ENCODE results near the gene NR1D1. TPM values are rescaled to one million over a fixed set of nuclear protein-coding genes. Genes with fewer than 3 reads are reported as not detected.

The NR1D1 gene
- total RNA-seq, 1 experiment from 2014 or later, result 7.5 TPM

DNA sequence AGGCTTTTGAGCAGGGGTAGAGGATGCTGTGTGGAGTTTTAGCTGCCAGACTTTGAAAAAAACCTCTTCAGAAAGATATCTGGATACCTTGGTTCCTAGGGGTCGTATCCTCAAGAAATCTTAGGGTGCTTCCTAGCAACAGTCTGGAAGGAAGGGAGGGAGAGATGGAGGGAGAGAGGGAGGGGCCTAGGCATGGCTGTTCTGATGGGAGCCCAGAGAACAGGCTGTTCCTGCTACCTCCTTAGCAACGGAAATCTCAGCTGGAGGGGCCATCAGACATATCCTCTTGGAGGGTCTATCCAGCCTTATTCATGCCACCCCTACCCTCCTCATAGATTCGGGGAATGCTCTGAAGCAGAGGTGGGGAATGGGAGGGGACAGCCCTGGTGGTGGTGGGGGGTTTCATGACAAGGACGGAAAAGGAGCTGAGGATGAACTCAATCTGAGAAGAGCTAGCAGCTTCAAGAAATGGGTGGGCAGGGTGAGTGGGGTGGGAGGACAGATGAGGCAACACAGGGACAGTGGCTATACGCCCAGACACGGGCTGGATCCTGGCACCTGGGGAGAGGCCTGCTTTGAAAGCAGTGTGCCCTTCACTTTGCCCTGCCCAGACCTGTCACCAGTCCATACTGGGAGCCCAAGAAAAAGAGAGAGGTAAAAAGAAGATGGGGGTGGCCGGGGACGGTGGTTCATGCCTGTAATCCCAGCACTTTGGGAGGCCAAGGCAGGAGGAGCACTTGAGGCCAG is 40.5 kb downstream of the NR1D1 start:
- no peaks in the 10 kb centered on the region for H3K27me3 Mint-ChIP-seq (ENCODE audit: insufficient read depth, unreplicated experiment)
- no peak for DNase-seq (ENCODE audit: unreplicated experiment)
- POLR2A ChIA-PET, result interaction anchor here (0.6 to 2.8 kb wide), 6 partner anchors 12 to 83 kb away, joined by 3 to 7 read pairs (median 4); partner anchors contain the start of genes CASC3 and NR1D1

DNA sequence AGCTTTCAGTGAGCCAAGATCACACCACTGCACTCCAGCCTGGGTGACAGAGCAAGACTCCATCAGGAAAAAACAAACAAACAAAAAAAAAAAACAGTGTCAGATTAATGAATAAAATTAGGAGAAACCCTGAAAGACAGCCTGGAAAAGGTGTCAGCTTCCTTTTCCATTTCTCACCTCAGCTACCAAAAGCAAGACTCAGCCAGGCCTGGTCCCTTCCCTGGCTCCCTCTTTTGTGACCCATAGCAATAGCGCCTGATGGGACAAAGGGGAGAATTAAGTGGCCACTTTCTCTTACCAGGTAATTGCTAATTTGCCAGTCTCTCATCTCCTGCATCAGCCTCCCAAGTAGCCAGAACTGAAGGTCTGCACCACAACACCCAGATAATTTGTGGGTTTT is 41.5 kb downstream of the NR1D1 start:
- H3K27me3 Mint-ChIP-seq (ENCODE audit: insufficient read depth, unreplicated experiment), result no peaks in the 10 kb centered on the region
- CTCF ChIA-PET, result interaction anchor here (0.7 to 12.2 kb wide), 3 partner anchors 16 to 557 kb away, joined by 3 to 131 read pairs (median 75); no protein-coding TSS in a partner anchor
- H3K4me3 Mint-ChIP-seq (ENCODE audit: unreplicated experiment), result no peak overlapping the region
- no peaks in the 10 kb centered on the region for H3K36me3 Mint-ChIP-seq (ENCODE audit: insufficient read depth, unreplicated experiment)
- no peaks in the 10 kb centered on the region for H3K9me3 Mint-ChIP-seq (ENCODE audit: unreplicated experiment)
- H3K27ac Mint-ChIP-seq (ENCODE audit: low read depth, unreplicated experiment), result no peak overlapping the region
- no TSS peak for BruUV-seq (replicated peaks)
- POLR2A ChIA-PET, result interaction anchor here (0.6 to 2.2 kb wide), 5 partner anchors 10 to 232 kb away, joined by 3 to 6 read pairs (median 3); partner anchors contain the start of gene NR1D1
- TF ChIP-seq, protein P1, sequence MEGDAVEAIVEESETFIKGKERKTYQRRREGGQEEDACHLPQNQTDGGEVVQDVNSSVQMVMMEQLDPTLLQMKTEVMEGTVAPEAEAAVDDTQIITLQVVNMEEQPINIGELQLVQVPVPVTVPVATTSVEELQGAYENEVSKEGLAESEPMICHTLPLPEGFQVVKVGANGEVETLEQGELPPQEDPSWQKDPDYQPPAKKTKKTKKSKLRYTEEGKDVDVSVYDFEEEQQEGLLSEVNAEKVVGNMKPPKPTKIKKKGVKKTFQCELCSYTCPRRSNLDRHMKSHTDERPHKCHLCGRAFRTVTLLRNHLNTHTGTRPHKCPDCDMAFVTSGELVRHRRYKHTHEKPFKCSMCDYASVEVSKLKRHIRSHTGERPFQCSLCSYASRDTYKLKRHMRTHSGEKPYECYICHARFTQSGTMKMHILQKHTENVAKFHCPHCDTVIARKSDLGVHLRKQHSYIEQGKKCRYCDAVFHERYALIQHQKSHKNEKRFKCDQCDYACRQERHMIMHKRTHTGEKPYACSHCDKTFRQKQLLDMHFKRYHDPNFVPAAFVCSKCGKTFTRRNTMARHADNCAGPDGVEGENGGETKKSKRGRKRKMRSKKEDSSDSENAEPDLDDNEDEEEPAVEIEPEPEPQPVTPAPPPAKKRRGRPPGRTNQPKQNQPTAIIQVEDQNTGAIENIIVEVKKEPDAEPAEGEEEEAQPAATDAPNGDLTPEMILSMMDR (IDR thresholded peaks at IDR 0.05; ENCODE audit: unreplicated experiment), result no peak
- H3K4me1 Mint-ChIP-seq (ENCODE audit: insufficient read depth, unreplicated experiment), result peaks cover 17% of the 10 kb centered on the region
- DNase-seq (ENCODE audit: unreplicated experiment), result no peak
- intact Hi-C loops (cut with micrococcal nuclease), result no loop called here

More for the DNA sequence above, 40.5 kb downstream of the NR1D1 start:
- Mint-ChIP-seq H3K4me1 (ENCODE audit: insufficient read depth, unreplicated experiment) (peaks cover 25% of the 10 kb centered on the region), H3K4me3 (ENCODE audit: unreplicated experiment) (no peak overlapping the region), H3K27ac (ENCODE audit: low read depth, unreplicated experiment) (no peak overlapping the region), H3K36me3 (ENCODE audit: insufficient read depth, unreplicated experiment) (no peaks in the 10 kb centered on the region), H3K9me3 (ENCODE audit: unreplicated experiment) (no peaks in the 10 kb centered on the region)
- intact Hi-C loops (cut with micrococcal nuclease), result no loop called here
- TF ChIP-seq, protein P1 (IDR thresholded peaks at IDR 0.05; ENCODE audit: unreplicated experiment), result no peak
- CTCF ChIA-PET, result interaction anchor here (1.1 to 12.2 kb wide), 4 partner anchors 15 to 52 kb away, joined by 3 to 131 read pairs (median 40); no protein-coding TSS in a partner anchor
- no TSS peak for BruUV-seq (replicated peaks)

DNA sequence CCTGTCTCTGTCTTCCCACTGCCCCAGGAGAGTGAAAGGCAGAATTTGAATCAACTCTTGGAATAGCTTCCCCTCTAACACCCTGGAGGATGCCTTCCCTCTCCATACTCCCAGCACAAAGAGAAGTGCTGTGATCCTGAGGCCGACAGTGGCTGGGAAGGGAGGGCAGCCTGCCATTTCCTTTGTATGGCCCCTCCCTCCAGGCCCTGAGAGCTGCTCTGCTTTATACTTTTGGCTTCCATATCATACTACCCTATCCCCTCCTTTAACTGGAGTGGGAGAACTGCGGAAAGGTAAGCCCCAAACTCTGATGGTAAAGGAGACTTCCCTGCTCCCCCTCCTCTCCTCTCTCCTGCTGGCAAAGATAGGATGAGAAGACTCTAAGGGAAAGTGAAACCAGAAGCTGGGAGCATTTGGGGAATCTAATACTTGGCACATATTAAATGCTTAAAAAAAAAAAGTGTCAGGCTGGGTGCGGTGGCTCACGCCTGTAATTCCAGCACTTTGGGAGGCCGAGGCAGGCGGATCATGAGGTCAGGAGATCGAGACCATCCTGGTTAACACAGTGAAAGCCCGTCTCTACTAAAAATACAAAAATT is 42.1 kb downstream of the NR1D1 start:
- intact Hi-C loops (cut with micrococcal nuclease), result no loop called here
- Mint-ChIP-seq H3K9me3 (ENCODE audit: unreplicated experiment) (no peaks in the 10 kb centered on the region), H3K27ac (ENCODE audit: low read depth, unreplicated experiment) (no peak overlapping the region), H3K4me1 (ENCODE audit: insufficient read depth, unreplicated experiment) (peaks cover 13% of the 10 kb centered on the region), H3K27me3 (ENCODE audit: insufficient read depth, unreplicated experiment) (no peaks in the 10 kb centered on the region), H3K4me3 (ENCODE audit: unreplicated experiment) (no peak overlapping the region), H3K36me3 (ENCODE audit: insufficient read depth, unreplicated experiment) (peaks cover 3% of the 10 kb centered on the region)
- CTCF ChIA-PET, result interaction anchor here (1.2 to 12.2 kb wide), 2 partner anchors 17 to 28 kb away, joined by 5 to 131 read pairs; no protein-coding TSS in a partner anchor
- no peak for DNase-seq (ENCODE audit: unreplicated experiment)
- TF ChIP-seq, protein P1 (IDR thresholded peaks at IDR 0.05; ENCODE audit: unreplicated experiment), result no peak
- POLR2A ChIA-PET, result interaction anchor here (0.6 to 2.2 kb wide), 5 partner anchors 11 to 233 kb away, joined by 3 to 6 read pairs (median 3); partner anchors contain the start of gene NR1D1
- BruUV-seq (replicated peaks), result no TSS peak

DNA sequence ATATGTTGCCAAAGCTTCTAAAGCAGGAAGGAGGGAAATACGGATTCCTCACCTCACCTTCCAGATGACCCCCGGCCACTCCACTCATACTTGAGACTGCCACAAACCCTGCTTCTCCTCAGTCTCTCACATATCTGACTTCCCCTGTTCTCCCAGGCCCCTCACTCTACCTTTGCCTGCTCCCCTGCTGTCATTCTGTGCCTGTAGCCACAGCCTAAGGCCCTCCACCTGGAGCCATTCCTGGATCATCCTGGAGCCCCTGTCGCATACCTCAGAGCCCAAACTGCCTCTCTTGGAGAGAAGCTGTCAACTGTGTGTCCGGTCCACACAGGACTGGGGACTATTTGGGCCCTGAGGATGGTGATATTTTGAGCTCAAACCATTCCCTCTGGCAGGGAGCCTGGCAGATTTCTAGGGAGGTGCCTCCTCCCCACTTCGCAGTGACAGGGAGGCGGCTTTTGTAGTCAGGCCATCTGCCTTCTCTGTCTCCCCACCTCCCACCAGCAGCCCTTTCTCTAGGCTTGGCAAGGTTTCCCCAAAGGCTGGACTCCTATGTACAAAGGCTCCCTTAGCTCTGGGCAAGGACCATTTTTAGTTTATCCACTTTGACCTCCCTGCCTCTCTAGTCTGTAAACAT is 43.9 kb downstream of the NR1D1 start:
- peaks cover 6% of the 10 kb centered on the region for H3K4me1 Mint-ChIP-seq (ENCODE audit: insufficient read depth, unreplicated experiment)
- TF ChIP-seq, protein P1 (IDR thresholded peaks at IDR 0.05; ENCODE audit: unreplicated experiment), result no peak
- ChIA-PET CTCF (interaction anchor here (12.2 kb wide), 1 partner anchor 19 kb away, joined by 131 read pairs; no protein-coding TSS in a partner anchor), POLR2A (interaction anchor here (0.9 kb wide), 1 partner anchor 8 kb away, joined by 3 read pairs; no protein-coding TSS in a partner anchor)
- H3K4me3 Mint-ChIP-seq (ENCODE audit: unreplicated experiment), result no peak overlapping the region
- H3K27ac Mint-ChIP-seq (ENCODE audit: low read depth, unreplicated experiment), result no peak overlapping the region
- H3K9me3 Mint-ChIP-seq (ENCODE audit: unreplicated experiment), result no peaks in the 10 kb centered on the region
- H3K36me3 Mint-ChIP-seq (ENCODE audit: insufficient read depth, unreplicated experiment), result peaks cover 20% of the 10 kb centered on the region
- intact Hi-C loops (cut with micrococcal nuclease), result no loop called here
- DNase-seq (ENCODE audit: unreplicated experiment), result no peak
- H3K27me3 Mint-ChIP-seq (ENCODE audit: insufficient read depth, unreplicated experiment), result no peaks in the 10 kb centered on the region
- no TSS peak for BruUV-seq (replicated peaks)
